ENCODE measurements around the gene PLA2G4E.
A peak's percentile ranks its signal among the peaks of the same experiment; 100 is the strongest.

Gene PLA2G4E

DNA sequence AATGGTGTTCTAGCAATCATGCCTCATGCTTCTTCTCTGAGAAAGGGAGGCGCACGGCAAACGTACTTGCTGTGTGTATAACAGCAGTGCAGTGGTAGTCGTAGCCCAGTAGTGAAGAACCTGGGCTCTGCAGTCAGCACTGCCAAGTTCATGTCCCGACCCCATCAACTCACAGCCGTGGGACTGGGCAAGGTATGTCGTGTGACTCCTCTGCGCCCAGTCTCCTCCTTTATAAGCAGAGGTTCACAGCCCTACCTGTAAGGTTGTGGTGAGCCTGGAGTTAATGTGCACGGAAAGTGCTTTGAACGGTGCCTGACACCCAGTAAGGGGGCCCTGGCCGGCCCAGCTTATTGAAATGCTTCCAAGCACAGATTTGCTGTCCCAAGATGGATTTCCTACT, 75.1 kb downstream of the PLA2G4E start:
- no peak for DNase-seq (ENCODE audit: low read depth)
- H3K4me3 ChIP-seq (ENCODE audit: low read length), result no peak overlapping the region
- TF ChIP-seq, protein P1, sequence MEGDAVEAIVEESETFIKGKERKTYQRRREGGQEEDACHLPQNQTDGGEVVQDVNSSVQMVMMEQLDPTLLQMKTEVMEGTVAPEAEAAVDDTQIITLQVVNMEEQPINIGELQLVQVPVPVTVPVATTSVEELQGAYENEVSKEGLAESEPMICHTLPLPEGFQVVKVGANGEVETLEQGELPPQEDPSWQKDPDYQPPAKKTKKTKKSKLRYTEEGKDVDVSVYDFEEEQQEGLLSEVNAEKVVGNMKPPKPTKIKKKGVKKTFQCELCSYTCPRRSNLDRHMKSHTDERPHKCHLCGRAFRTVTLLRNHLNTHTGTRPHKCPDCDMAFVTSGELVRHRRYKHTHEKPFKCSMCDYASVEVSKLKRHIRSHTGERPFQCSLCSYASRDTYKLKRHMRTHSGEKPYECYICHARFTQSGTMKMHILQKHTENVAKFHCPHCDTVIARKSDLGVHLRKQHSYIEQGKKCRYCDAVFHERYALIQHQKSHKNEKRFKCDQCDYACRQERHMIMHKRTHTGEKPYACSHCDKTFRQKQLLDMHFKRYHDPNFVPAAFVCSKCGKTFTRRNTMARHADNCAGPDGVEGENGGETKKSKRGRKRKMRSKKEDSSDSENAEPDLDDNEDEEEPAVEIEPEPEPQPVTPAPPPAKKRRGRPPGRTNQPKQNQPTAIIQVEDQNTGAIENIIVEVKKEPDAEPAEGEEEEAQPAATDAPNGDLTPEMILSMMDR (conservative IDR thresholded peaks at IDR 0.05; ENCODE audit: low read depth, low read length), result no peak

DNA sequence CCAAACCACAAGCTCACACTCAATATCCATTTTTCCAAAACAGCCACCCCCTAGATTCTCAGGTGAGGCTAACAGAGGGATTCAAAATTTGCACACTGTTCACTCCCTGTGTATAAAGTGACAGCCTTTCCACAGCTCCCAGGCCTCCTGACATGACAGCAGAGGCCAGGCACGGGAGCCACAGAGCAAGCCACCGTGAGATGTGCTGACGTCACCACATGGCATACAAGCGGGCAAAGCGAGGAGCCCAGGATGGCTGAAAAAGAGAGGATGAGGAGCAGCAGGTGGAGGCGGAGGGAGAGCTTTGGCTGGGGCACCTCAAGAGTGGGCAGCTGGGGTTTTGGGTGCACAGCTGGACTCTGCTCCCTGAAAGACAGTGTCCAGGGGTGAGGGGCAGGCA, 75.6 kb downstream of the PLA2G4E start:
- DNase-seq (ENCODE audit: low read depth), result no peak
- H3K4me3 ChIP-seq (ENCODE audit: low read length), result no peak overlapping the region
- TF ChIP-seq, protein P1 (conservative IDR thresholded peaks at IDR 0.05; ENCODE audit: low read depth, low read length), result no peak

DNA sequence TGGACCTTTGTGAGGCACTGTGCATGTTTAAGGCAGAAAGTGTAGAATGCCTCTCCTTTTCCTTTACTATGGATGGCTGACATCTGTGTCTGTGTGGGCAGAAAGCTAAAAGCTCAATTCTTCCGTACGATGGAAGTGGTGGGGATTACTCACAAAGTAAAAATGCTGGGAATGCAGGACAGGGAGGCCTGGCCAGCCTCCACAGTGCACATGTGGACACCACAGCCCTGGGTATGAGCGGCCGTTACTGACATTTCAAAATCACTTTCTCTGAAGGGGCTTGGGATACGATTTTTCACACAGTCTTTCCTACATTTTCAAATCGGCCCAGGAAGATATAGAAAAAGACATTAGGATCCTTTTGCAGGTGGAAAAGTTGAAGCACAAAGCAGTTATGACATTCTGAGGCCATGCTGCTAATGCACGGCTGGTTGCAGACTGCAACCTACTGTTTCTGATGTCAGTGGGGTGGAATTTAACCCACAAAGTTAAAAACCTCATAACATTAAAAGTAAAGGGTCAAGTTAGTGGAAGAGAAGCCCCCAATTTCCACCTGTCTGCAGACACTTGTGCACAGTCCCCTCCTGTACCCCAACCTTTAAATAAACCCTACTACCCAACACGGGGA, 76.4 kb downstream of the PLA2G4E start:
- DNase-seq (ENCODE audit: low read depth), result peak; percentile 76
- TF ChIP-seq, protein P1 (conservative IDR thresholded peaks at IDR 0.05; ENCODE audit: low read depth, low read length), result no peak
- H3K4me3 ChIP-seq (ENCODE audit: low read length), result no peak overlapping the region

DNA sequence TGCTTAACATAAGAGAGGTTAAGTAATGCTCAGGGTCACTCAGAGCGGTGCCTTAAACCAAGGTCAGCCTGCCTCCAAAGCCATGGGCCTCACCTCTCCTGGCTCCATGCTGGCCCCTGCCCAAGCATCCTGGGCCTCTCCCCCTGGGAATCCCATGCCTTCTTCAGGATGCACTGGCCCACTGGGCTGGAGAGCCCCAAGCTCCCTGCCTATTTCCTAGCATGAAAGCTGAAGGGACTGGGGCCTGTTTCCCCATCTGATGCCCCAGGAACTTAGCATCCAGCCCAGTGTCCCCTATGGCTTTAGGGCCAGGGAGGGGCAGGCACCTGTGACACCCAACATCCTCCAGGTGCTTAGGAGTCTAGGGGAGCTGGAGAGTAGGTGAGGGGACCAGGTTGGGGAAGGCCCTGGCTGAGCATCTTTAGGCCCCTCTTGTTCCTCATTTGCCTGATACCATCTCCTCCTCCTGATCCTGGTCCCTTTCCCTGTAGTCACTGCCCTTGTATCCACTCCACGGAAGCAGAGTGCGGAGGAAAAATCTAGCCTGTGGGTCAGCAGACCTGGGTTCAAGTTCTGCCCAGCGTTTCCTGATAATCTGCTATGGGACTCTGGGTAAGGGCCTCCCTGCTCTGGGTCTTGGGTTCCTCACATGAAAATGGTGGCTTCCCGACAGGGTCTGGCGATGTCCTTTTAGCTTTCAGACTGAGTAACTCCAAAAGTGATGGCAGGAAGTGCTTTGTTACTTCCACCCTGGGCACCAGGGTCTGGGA, 77.1 kb downstream of the PLA2G4E start:
- no peak for DNase-seq (ENCODE audit: low read depth)
- TF ChIP-seq, protein P1 (conservative IDR thresholded peaks at IDR 0.05; ENCODE audit: low read depth, low read length), result no peak
- H3K4me3 ChIP-seq (ENCODE audit: low read length), result no peak overlapping the region

DNA sequence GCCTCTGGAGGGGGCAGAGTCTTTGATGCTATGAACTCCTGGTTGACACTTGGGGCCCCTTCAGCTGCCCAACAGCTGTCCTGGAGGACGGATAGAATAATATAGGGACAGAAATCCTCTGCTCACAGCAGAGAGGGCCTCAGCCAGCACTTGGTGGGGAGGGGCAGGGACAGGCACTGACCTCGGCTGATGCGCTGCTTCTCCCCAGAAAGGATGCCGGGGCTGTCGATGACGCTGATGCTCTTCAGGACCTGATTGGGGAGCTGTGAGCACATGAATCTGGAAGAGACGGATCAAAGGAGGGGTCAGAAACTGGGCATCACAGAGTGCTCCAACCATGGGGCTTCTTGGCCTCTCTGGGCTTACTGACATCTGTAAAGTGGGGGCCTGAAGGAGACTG, 78.0 kb downstream of the PLA2G4E start:
- no peak overlapping the region for H3K4me3 ChIP-seq (ENCODE audit: low read length)
- TF ChIP-seq, protein P1 (conservative IDR thresholded peaks at IDR 0.05; ENCODE audit: low read depth, low read length), result no peak
- no peak for DNase-seq (ENCODE audit: low read depth)

DNA sequence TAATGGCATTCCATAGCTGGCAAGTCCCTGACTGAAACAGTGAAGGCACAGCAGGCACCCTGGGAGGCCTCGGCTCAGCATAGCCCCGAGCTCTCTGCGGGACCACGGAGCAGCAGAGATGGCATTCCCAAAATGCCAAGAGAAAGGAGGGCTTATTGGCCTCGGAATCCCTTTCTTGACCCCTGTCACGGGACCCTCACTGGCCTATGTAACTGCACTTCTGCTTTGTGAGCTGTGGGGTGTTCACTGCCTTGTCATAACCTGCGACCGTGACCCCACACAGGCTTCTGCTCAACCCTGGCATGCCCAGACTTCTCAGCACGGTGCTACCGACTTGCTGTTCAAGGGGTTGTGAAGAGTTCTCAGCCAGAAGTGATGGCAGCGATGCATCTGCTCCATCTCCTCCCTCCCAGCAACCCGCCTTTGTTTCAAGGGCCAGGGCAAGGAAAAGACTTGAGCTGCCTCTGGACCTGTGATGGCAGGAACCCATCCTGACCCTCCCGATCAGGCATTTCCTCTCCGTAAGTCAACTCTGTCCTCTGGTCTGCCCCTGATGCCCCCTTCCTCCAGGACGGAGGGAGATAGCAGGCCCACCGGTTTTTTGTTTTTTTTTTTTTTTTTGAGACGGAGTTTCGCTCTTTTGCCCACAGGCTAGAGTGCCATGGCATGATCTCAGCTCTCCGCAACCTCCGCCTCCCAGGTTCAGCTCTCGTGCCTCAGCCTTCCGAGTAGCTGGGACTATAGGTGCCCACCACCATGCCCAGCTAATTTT, 79.0 kb downstream of the PLA2G4E start:
- TF ChIP-seq, protein P1 (conservative IDR thresholded peaks at IDR 0.05; ENCODE audit: low read depth, low read length), result no peak
- no peak for DNase-seq (ENCODE audit: low read depth)
- H3K4me3 ChIP-seq (ENCODE audit: low read length), result no peak overlapping the region
